ENCODE results near the gene NUP214.
"Not testable (repeated sequence)": the region's sequence is repeated elsewhere in the genome, so short reads cannot be mapped to it uniquely, and the experiment has no call there.

The NUP214 gene

GRCh38 chr9:131237931-131238401 lies 112.6 kb downstream of the NUP214 start:
- DNase-seq, result peak; percentile 79

- DNase-seq, result no peak
Observed at GRCh38 chr9:131238402-131239021, 113.1 kb downstream of the NUP214 start.

GRCh38 chr9:131239161-131239975 lies 114.0 kb downstream of the NUP214 start:
- no peak for DNase-seq

GRCh38 chr9:131240047-131240921 lies 114.9 kb downstream of the NUP214 start:
- no peak for DNase-seq

GRCh38 chr9:131244331-131244730 lies 118.9 kb downstream of the NUP214 start:
- not testable (repeated sequence) for DNase-seq

- DNase-seq, result no peak
Observed at GRCh38 chr9:131246618-131247017, 121.2 kb downstream of the NUP214 start.

- no peak for DNase-seq
Observed at GRCh38 chr9:131252120-131252519, 126.7 kb downstream of the NUP214 start.

- DNase-seq, result no peak
Observed at GRCh38 chr9:131253891-131254491, 128.6 kb downstream of the NUP214 start.

GRCh38 chr9:131254626-131255025 lies 129.2 kb downstream of the NUP214 start:
- no peak for DNase-seq

- DNase-seq, result no peak
Observed at GRCh38 chr9:131255676-131256197, 130.4 kb downstream of the NUP214 start.

GRCh38 chr9:131257266-131258025 lies 132.1 kb downstream of the NUP214 start:
- DNase-seq, result no peak

GRCh38 chr9:131258186-131258585 lies 132.8 kb downstream of the NUP214 start:
- no peak for DNase-seq

- DNase-seq, result no peak
Observed at GRCh38 chr9:131258698-131259431, 133.5 kb downstream of the NUP214 start.

GRCh38 chr9:131259432-131259898 lies 134.1 kb downstream of the NUP214 start:
- no peak for DNase-seq

GRCh38 chr9:131259916-131260597 lies 134.7 kb downstream of the NUP214 start:
- DNase-seq, result no peak

GRCh38 chr9:131260751-131261452 lies 135.5 kb downstream of the NUP214 start:
- no peak for DNase-seq

GRCh38 chr9:131262327-131263032 lies 137.1 kb downstream of the NUP214 start:
- DNase-seq, result no peak

- not testable (repeated sequence) for DNase-seq
Observed at GRCh38 chr9:131263033-131263343, 137.6 kb downstream of the NUP214 start.

GRCh38 chr9:131263701-131264100 lies 138.3 kb downstream of the NUP214 start:
- no peak for DNase-seq

Measured in activated T-cell treated with anti-CD3 and anti-CD28 coated beads, Interleukin-2, amount 50 U/mL, for 1 hour (primary cell).